A549 (cell line): ENCODE measurements around the gene SLCO3A1.

Experiments
- CHD4 ChIP-seq: fragments of 200-600 bp; sonication (generic); IDR thresholded peaks from 2 replicates; pipeline ENCODE4 v1.6.1; 2016; ENCODE audit warnings: antibody characterized with exemption, mild to moderate bottlenecking, borderline replicate concordance
- CTCF ChIP-seq: fragments of >200 bp; sonication (Bioruptor Twin); formaldehyde crosslinking; IDR thresholded peaks from 3 replicates; pipeline ENCODE4 v1.5.1; 2016
- EP300 ChIP-seq, 2 experiments: fragments of >200 bp; sonication (Bioruptor Twin); formaldehyde crosslinking; IDR thresholded peaks; 2 replicates in 1 of 2; 3 replicates in 1 of 2; pipeline ENCODE4 v1.6.1; 2016 to 2017
- FOSL2 ChIP-seq, 2 experiments: fragments of 450-650 bp in 1 of 2; fragments of >200 bp in 1 of 2; sonication (Bioruptor Twin) in 1 of 2; formaldehyde crosslinking; IDR thresholded peaks; 2 replicates each; pipeline versions ENCODE4 v1.5.0 to v1.6.1; 2016 to 2020; ENCODE audit warnings: mild to moderate bottlenecking in 1 of 2, moderate library complexity in 1 of 2
- HDAC2 ChIP-seq: fragments of 200-600 bp; sonication (generic); IDR thresholded peaks from 2 replicates; pipeline ENCODE4 v1.6.1; 2016
- HOXB13 ChIP-seq: fragments of 250-450 bp; sonication (Bioruptor Pico); IDR thresholded peaks from 2 replicates; pipeline ENCODE4 v1.5.0; 2020; ENCODE audit warnings: low read depth, mild to moderate bottlenecking, moderate library complexity
- MAFK ChIP-seq: fragments of 450-650 bp; IDR thresholded peaks from 2 replicates; pipeline ENCODE4 v1.6.1; 2014; ENCODE audit not compliant: partially characterized antibody
- MAX ChIP-seq: IDR thresholded peaks from 2 replicates; pipeline ENCODE4 v1.6.1; 2012
- MAZ ChIP-seq: fragments of 150-350 bp; IDR thresholded peaks from 2 replicates; pipeline ENCODE4 v1.6.1; 2014; ENCODE audit warnings: antibody characterized with exemption, low read depth, low read length, borderline replicate concordance
- POLR2A ChIP-seq: IDR thresholded peaks from 2 replicates; pipeline ENCODE4 v1.6.1; 2012; ENCODE audit warnings: mild to moderate bottlenecking, low read length
- POLR2AphosphoS2 ChIP-seq: conservative IDR thresholded peaks from 2 replicates; pipeline ENCODE4 v1.6.1; 2012; ENCODE audit warnings: low read length, improper control_type of control experiment, inconsistent platforms
- RAD21 ChIP-seq, 2 experiments: fragments of >200 bp in 1 of 2; sonication (Bioruptor Twin) in 1 of 2; formaldehyde crosslinking in 1 of 2; IDR thresholded peaks in 1 of 2; conservative IDR thresholded peaks in 1 of 2; 2 replicates in 1 of 2; 3 replicates in 1 of 2; pipeline ENCODE4 v1.6.1; 2012 to 2018; ENCODE audit warnings: inconsistent platforms in 1 of 2
- RFX5 ChIP-seq: fragments of 450-650 bp; IDR thresholded peaks from 2 replicates; pipeline ENCODE4 v1.7.1; 2014; ENCODE audit warnings: antibody characterized with exemption, mild to moderate bottlenecking, moderate library complexity
- ZSCAN20 ChIP-seq: fragments of 250-450 bp; sonication (Bioruptor Pico); IDR thresholded peaks from 2 replicates; pipeline ENCODE4 v1.8.0; 2022; ENCODE audit warnings: mild to moderate bottlenecking, moderate library complexity

GRCh38 chr15:92157666-92158298, 304.3 kb downstream of the SLCO3A1 start:
- TF ChIP-seq MAX (no peak), POLR2A (no peak), EP300 (IDR thresholded peaks at IDR 0.05) (no peak), CTCF (no peak), RAD21 (conservative IDR thresholded peaks at IDR 0.05 in 1 of 2, IDR thresholded peaks at IDR 0.05 in 1 of 2) (no peak), CHD4 (no peak), HOXB13 (no peak), ZSCAN20 (CRISPR knock-in tag) (no peak), HDAC2 (no peak), POLR2AphosphoS2 (no peak), MAFK (no peak), MAZ (no peak), RFX5 (no peak), FOSL2 (IDR thresholded peaks at IDR 0.05) (no peak), FOSL2 (CRISPR knock-in tag; IDR thresholded peaks at IDR 0.05) (no peak)
